Choroid plexus epithelial cell (primary cell): ENCODE measurements around the gene HPCAL4.

Source experiments
- DNase-seq: peaks from one replicate; pipeline ENCODE4 v3.0.0-alpha.2; 2010; ENCODE audit warnings: low read depth
- H3K4me3 ChIP-seq: 2 replicates; pipeline ENCODE4 v1.5.1; 2011; ENCODE audit warnings: low read depth, mild to moderate bottlenecking, control low read depth, low read length, moderate library complexity
- TF ChIP-seq, protein P1 (sequence below): conservative IDR thresholded peaks from 2 replicates; pipeline ENCODE4 v1.5.1; 2011; ENCODE audit warnings: low read depth, mild to moderate bottlenecking, control low read depth, inconsistent platforms, low read length, moderate library complexity

The HPCAL4 gene

DNA sequence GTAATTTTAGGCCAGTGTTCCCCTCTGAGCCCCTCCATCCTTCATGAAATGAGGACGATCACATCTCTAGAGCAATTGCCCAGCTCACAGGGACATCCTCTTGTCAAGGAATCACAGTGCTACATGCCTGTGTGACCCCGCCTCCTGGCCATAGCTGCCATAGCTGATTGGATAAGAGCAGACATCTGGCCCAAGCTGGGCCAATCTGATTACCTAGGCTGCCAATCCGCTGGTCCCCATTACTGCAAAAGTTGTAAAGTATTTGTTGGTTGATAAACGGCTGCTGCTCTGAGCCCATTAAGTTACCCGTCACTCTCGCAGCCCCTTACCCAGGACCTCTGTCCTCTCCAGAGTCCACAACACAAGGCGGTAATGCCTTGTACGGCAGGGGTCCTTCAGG, 27.7 kb downstream of the HPCAL4 start:
- no peak for DNase-seq
- H3K4me3 ChIP-seq: no peak overlapping the region
- TF ChIP-seq, protein P1, sequence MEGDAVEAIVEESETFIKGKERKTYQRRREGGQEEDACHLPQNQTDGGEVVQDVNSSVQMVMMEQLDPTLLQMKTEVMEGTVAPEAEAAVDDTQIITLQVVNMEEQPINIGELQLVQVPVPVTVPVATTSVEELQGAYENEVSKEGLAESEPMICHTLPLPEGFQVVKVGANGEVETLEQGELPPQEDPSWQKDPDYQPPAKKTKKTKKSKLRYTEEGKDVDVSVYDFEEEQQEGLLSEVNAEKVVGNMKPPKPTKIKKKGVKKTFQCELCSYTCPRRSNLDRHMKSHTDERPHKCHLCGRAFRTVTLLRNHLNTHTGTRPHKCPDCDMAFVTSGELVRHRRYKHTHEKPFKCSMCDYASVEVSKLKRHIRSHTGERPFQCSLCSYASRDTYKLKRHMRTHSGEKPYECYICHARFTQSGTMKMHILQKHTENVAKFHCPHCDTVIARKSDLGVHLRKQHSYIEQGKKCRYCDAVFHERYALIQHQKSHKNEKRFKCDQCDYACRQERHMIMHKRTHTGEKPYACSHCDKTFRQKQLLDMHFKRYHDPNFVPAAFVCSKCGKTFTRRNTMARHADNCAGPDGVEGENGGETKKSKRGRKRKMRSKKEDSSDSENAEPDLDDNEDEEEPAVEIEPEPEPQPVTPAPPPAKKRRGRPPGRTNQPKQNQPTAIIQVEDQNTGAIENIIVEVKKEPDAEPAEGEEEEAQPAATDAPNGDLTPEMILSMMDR: no peak

- H3K4me3 ChIP-seq: no peak overlapping the region
- no peak for DNase-seq
- TF ChIP-seq, protein P1: no peak
These were observed 28.4 kb downstream of the HPCAL4 start for GRCh38 chr1:39662861-39663260.

DNA sequence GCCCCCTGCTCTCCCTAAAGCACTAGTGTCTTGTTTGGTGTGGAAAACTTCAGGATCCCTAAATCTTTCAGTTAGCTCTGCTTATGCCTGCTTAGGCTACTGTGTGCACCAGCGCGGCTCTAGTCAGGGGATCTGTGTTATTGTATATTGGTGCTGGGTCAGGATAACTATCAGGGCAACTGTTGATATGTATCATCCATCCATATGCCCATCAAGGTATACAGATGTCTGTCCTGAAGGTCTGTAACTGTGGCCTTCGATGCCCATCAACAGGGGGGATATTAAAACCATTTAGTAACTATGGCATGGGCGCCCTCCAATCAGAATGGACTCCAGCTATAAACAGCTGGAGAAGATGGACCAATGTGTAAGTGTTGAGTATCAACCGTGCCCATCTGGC, 31.7 kb downstream of the HPCAL4 start:
- TF ChIP-seq, protein P1: no peak
- H3K4me3 ChIP-seq: no peak overlapping the region
- DNase-seq: no peak

DNA sequence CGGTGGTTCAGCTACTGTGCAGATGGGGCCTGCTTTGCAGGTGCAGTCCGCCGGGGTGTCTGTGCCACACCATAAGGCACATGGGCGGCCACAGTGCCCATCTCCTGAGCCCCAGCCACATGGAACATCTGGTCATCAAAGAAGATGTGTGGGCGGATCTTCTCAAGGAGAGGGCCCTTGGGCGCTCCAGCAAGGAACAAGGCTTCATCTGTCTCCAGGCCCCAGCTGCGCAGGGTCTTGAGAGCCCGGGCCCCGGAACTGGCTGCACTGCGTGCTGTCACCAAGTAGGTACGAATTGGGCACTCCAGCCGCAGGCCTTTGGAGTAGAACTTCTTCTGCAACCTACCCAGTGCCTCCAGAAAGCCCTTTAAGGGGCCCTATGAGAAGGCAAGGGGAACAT, 32.1 kb downstream of the HPCAL4 start:
- H3K4me3 ChIP-seq: no peak overlapping the region
- TF ChIP-seq, protein P1: no peak
- DNase-seq: no peak

DNA sequence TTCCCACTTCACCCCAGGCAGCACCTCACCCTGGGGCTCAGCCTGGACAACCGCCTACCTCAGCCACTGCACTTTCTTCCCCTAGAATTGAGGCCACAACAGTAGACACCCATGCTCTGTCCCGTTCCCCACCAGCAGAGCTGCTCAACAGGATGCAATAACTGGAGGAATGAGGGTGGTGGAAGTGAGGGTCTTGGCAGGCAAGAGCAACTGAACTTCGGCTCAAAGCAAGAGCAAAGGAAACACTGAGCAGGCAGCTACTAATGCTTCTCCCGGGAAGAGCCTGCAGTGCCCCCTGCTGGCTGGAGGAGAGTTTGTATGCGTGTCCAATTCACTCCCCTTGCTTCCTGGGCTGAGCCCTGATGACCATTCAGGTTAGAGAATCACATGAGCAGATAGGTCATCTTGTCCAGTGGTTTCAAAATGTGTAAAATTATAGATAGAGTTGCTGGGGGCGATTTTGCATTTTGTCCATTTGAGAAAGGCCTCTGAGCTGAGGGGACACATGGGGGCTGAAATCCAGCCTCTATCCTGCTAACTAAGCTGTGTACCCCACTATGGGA, 33.2 kb downstream of the HPCAL4 start:
- peak; percentile 86 for DNase-seq
- H3K4me3 ChIP-seq: no peak overlapping the region
- TF ChIP-seq, protein P1: peak; percentile 87

GRCh38 chr1:39657402-39657801, 33.8 kb downstream of the HPCAL4 start:
- H3K4me3 ChIP-seq: no peak overlapping the region
- TF ChIP-seq, protein P1: no peak
- peak; percentile 73 for DNase-seq

DNA sequence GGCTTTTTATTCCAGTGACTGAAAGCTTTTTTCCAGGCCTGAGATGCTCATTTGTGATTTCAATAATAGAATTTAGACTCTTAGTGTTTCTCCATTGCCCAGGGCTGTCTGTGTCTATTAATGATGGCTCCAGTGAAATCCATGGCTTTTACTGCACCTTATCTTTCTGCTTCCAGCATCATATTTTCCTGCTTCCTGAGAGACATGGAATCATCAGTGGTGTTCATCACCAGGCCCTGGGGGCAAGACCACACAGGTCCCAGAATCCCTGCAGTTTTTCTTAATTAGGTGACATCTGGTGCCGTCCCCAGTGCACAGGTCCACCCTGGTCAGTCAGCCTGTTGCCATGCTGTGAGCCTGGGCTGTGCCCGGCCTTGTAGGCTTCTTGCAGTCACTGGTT, 34.8 kb downstream of the HPCAL4 start:
- H3K4me3 ChIP-seq: no peak overlapping the region
- DNase-seq: no peak
- TF ChIP-seq, protein P1: no peak
